Pons (tissue), 1 donor: ENCODE measurements around the gene EPHA2.
"Not testable (repeated sequence)": the region's sequence is repeated elsewhere in the genome, so short reads cannot be mapped to it uniquely, and the experiment has no call there.

ENCODE experiments used
- DNase-seq: peaks from one replicate; pipeline ENCODE4 v3.0.0-alpha.2; 2016; ENCODE audit warnings: low spot score

Gene EPHA2

DNA sequence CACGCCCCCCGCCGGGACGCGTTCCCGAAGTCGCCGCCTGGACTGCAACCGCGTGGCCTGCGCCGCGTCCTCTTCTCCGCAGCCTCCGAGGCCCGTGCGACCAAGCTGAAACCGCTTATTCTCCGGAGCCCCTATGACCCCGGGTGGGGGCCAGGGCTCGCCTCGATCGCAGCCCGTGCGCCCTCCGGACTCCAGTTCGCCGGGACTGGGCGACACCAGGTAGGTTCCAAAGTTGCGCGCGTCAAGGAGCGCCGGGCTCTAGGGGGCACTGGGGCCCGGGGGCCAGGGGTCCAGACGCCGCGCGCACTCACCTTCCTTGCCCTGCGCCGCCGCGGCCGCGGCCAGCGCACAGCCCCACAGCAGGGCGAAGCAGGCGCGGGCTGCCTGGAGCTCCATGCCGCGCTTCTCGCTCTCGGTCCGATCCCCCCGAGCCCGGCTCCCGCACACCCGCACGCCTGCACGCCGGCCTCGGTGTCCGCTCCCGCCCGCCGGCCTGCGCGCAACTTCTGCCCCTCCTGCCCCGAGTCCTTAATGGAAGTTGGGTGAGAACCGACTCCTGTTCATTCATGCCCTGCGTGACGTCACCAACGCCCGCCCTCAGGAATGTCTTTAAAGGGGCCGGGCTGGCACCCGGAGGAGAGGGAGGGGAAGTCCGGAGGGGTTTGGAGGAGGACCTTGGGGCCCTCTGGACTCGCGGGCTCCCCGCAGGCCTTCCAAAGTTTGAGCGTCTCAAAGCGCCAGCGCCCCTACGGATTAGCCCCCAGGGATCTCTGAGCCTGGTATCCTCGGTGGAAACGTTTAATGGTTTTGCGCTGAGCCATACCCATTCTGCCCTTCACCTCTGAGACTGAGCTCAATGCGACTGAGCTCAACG lies at the start of gene EPHA2:
Gene EPHA2, minus strand, starts transcription at position 533 of the 874 bp plus-strand sequence. Its CDS starts 137 bp downstream, at position 396.
- peak; percentile 74 for DNase-seq

DNA sequence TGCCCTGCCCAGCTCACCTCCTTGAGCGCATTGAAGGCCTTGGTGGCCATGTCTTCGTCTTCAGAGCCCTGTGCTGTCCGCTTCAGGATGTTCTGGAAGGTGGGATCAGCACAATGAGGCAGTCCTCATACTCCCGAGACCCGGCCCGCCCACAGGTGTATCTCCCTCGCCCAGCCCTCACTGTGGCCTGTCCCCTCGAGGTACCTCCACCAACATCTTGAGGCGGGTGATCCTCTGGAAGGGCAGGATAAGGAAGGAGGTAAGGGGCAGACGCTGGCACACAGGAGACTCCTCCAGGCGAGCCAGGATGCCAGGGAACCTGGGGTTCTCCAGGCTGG lies 49.4 kb upstream of the EPHA2 start:
- no peak for DNase-seq

DNA sequence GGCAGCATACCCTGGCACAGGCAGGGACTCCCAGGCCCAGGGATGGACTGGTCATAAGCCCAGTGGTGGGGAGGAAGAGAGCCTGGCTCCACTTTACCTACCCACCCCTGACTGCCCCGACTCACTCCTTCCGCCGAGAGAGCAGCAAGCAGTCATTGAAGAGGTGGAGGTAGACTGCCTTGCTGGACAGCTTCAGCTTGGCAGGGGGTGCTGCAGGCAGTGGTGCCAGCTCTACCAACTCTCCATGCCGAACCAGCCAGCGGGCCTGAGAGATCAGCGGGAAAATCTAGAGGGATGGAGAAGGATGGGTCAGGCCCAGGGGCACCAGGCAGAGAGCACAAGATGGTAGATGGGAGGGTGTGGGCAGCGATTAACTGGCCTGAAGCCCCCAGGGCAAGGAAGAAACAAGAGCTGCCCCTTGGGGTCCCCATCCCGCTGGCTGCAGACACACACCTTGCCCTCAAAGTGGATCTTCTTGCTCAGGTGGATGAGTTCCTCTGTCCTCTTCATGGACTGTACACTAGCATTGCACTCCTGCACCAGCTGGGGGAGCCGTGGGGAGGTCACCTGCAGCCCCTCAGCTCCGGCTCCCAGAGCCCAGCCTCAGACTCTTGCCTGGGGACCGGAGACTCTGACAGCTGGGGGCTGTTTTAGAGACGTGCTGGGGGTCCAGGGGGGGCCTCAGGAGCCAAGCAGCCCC lies 48.9 kb upstream of the EPHA2 start:
- DNase-seq: no peak

DNA sequence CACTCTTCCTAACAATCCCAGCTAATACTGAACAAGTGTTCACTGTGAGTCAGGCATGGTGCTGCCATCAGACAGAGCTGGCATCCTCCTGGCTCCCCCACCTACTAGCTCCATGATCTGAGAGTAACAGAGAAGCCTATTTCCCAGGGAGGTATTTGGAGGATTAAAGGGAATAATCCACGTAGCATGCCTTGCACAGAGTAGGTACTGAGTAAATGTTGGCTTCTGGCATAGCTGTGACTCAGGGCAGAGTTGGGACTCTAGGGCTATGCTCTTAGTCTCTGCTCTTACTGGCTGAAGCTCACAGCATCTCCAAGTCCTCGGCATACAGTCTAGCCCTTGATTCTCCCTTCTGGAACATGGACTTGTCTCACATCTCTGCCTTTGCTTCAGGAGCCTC lies 48.3 kb upstream of the EPHA2 start:
- no peak for DNase-seq

DNA sequence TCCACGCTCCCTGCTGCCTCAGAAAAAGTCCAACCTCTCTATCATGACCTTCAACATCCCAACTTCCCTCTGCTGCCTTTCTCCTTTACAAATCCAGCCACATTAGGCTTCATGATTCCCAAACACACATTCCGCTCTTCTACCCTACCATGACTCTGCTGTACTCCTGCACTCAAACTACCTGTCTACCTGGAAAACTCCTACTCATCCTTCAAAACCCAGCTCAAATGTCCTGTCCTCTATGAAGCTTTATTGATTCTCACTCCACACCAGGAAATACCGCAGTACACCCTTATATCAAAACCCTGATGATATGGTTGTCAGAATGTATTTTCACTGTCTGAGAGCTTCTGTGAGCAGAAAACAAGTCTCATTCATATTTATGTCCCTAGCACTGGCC lies 47.7 kb upstream of the EPHA2 start:
- no peak for DNase-seq

DNA sequence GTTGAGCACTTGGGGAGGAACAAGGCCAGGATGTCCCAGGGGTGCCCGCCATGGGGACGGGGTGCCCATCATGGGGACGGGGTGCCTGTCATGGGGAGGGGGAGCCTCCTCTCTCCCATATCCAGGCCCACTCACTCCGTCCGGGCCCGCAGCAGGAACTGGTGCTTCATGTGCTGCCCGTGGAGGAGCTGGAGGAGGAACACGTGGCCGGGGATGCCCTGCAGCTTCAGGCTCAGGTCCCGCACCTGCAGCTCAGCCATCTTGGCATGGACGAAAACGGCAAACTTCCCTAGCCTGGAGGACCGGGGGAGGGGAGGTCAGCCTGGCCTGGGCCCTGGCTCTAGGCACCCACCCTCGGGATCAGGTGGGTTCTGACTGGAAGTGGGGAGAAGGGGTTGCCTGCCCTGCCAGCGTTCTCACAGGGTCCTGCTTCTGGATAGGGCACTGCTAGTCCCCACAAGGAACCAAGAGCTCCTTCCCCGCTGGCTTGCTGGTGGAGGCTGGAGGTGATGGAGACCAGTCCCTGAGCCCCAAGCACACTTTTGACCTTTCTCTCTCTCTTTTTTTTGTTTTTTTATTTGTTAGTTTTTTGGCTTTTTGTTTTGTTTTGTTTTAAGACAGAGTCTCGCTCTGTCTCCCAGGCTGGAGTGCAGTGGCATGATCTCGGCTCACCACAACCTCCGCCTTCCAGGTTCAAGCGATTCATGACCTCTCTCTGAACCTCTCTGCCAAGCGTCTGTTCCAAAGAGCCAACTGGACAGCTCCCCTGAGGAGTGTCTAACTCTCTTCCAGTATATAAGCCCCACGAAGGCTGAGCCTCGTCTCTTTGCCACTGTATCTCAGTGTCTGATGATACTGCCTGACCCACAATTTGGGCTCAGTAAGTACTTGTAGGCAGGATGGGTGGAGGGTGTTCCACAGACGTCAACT lies 46.7 kb upstream of the EPHA2 start:
- no peak for DNase-seq

DNA sequence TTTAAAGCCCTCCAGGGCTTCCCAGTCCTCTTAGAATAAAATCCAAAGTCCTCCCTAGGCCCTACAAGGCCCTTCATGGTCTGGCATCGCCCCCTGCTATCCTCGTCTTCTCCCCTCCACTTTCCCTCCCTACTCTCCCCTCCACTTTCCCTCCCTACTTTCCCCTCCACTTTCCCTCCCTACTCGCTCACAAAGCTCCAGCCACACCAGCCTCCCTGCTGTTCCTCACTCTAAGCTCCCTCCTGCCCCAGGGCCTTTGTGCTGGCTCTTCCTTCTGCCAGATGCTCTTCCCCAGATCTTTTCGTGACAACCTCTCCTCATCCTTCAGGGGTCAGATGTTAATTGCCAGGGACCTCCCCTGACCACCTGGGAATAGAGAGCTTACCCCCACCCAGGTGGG lies 43.8 kb upstream of the EPHA2 start:
- no peak for DNase-seq

DNA sequence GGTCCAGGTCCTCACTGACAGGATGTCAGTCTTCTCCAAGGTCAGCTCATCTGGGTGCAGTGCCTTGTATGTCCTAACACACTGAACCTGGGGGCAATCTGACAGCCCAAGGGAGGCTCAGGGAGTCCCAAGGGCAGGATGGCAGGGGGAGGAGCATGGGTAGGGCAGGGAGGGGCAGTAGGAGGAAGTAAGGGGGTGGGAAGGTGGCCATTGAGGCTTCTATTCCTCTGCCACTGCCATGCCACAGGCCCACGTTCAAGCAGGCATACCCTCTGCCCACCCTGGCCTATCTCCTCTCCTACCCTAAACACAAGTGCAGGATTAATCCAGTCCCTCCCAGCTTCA lies 43.3 kb upstream of the EPHA2 start:
- no peak for DNase-seq

DNA sequence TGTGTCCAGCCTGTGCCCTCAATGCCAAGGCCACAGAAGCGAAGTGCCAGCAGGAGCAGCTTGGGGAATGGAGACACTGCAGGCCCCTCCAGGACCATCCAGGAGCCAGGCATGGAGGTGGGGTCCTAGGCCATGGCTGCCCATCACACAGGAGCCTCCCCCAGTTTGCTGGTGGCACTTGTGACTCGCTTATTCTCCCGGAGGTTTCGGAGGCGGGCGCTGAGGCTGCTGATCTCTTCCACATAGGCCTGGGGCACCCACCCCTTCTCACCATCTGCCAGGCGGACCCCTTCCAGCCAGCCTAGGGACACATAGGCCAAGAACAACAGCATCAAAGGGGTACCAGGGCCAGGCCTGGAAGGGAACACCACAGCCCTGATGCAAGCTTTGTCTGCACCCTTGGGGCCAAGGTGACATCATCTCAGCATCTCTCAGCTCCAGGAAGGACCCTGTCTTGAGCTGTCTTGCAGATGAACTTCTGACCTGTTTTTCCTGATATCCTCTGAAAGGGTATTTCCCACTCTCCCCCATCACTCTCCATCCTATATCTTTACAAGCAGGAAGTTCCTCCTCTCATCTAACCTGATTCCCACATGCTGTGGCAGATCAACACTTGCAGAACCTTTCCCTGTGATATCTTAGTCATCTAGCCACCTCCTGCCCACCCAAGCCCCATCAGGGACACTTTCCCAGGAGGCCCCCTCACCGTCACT lies 42.7 kb upstream of the EPHA2 start:
- DNase-seq: no peak

DNA sequence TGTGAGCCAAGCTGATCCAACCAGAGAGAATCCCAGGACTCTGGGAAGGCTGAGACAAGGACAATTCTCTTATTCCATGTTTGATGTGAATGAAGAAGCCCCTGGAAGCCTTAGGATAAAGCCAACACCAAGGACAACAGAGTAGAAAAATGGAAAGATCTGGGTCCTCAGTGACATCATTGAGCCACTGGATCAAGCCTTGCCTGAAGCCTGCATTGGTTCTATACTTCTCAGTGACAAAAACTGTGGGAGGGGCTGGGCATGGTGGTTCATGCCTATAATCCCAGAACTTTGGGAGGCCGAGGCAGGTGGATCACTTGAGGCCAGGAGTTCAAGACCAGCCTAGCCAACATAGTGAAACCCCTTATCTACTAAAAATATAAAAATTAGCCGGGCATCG lies 41.0 kb upstream of the EPHA2 start:
- DNase-seq: no peak

DNA sequence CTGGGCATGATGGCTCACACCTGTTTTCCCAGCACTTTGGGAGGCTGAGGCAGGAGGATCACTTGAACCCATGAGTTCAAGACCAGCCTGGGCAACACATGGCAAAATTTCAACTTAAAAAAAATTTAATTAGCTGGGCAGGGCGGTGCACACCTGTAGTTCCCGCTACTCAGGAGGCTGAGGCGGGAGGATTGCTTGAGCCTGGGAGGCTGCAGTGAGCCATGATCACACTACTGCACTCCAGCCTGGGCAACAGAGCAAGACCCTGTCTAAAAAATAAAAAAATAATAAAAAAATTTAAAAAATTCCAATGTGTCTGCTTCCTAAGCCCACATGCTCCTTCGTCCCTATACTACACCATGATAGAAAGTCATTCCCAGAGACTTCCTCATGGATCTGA lies 40.3 kb upstream of the EPHA2 start:
- not testable (repeated sequence) for DNase-seq

DNA sequence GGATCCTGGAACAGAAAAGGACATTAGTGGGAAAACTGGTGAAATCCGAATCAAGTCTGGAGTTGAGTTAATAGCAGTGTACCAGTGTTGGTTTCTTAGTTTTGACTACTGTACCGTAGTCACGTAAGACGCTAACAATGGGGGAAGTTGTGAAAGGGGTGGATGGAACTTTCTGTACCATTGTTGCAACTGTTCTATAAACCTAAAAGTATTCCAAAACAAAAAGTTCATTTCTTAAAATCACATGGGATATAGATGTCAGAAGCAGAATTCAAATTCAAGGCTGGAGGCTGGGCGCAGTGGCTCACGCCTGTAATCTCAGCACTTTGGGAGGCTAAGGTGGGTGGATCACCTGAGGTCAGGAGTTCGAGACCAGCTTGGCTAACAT lies 39.6 kb upstream of the EPHA2 start:
- DNase-seq: no peak

DNA sequence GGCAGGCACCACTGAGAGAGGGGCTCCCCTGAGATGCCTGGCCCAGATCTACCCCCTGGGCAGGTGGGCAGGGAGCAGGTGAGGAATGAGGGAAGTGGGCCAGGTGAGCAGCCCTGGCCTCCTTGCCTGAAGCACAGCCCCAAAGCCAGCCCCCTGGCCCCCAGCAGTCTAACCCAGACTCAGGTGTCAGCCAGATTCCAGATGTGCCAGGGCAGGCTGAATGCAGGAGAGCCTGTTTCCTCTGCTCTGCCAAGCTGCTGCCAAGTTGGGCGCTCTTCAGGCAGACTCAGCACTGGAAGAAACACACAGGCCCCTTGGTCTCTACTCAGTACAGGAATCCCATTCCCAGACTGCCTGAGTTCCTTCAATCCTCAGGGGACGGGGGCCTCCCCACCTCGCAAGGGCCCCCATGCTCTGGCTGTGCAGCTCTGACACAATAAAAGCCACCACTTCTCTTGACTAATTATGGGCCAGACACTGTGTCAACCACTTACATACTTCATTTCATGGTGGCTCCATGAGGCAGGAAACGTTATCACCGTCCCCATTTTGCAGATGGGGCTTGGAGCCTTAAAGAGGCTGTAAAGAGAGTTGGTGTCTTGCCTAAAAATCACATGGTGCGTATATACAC lies 36.2 kb upstream of the EPHA2 start:
- DNase-seq: no peak

DNA sequence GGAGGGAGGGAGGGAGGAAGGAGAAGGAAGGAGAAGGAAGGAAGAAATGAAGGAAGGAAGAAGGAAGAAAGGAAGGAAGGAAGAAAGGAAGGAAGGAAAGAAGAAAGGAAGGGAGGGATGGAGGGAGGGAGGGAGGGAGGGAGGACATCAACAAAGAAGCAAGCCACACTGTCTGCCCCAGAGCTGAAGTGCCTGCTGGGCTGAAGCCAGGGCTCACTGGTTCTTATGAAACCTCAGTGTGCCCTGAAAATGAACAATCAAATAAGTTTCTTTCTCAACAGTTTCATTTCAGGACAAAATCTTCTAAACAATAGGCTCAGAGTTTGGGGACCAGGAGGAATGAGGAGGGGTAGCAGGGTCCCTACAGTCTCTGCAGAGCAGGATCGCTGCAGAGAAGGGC lies 35.4 kb upstream of the EPHA2 start:
- no peak for DNase-seq

DNA sequence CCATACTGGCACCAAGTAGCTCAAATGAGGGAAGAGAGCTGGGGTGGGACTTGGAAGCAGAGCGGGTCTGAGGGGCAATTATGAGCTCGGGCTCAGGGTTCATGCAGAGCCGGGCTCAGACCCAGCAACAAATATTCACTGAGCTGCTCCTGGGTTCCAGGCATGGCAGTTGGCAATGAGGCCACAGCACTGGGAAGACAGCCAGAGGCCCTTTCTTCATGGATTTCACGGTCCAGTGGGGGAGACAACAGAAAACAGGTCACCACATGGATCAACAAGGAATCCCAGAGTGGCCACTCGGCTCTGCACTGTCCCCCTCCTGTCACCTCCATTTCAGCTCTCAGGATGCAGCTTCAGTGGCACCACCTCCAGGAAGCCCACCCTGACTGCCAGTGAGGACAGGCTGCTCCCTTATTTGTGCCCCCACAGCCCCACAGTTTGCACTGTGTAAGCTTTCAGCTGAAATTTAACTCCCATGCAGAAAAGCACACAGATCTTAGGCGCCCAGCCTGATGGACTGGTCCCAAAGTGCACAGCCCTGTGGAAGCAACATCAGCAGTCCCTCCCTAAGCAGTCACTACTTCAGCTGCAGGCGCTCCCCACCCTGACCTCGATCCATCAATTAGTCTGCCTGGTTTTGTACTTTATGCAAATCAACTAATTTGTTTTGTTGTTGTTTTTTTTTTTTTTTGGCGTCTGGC lies 34.2 kb upstream of the EPHA2 start:
- DNase-seq: peak; percentile 49

DNA sequence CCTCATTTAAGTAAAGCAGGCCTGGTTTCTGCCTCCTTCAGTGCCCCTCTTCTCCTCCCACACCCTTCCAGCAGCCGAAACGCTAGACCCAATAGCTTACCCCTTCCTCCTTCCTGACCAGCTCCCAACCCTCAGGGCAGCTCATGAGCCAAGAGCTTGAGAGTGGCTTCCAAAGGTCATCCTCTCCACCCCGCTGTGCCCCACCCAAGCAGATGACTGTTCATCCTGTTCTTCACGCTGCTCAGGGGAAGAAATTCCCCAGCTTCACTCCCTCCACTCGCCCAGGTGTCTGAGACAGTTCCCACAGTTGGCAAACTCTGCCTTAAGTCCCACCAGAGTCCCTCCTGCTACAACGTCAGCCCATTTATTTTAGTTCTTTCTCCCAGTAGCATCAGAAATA lies 33.1 kb upstream of the EPHA2 start:
- DNase-seq: no peak

DNA sequence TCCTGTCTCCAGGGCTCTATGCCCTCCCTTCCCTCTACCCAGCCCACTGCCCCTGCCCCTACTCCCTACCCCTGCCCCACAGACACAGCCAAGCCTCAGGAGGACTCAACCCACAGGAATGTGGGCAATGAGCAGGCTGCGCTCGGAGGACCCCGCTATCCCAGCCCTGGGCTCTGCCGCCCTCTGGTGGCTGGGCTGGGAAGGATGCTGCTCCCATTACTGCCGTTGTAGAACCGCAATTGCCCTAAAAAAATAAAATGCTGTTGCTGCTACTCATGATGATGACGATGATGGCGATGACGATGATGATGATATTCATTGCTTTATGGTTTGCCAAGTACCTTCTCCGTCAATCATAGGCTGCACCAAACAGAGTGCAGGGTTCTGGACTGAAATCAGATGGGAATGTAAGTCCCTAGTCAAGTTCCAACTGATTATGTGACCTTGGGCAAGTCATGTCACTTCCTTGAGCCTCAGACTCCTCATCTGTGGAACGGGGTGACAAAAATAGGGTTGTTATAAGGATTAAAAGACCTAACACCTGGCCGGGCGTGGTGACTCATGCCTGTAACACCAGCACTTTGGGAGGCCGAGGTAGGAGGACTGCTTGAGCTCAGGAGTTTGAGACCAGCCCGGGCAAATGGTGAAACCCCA lies 32.0 kb upstream of the EPHA2 start:
- DNase-seq: no peak

DNA sequence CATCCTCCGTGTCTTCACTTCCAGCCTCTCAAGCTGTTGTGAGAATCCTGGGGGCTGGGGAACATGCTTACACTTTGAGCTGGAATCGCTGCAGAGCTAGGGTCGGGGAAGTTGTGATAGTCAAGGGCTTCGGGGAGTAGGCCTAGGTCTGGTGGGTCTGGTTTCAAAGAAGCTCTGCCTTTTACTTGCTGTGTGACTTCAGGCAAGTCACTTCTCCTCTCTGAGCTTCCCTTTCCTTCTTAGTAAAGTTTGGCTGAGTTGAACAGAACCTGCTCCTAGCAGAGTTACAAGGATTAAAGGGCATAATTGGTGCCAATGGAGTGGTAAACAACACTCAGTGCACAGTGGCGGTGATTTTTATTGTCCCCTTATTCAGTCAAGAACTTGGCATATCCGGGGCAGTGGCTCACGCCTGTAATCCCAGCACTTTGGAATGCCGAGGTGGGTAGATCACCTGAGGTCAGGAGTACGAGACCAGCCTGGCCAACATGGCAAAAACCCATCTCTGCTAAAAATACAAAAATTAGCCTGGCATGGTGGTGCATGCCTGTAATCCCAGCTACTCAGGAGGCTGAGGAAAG lies 30.9 kb upstream of the EPHA2 start:
- DNase-seq: no peak

DNA sequence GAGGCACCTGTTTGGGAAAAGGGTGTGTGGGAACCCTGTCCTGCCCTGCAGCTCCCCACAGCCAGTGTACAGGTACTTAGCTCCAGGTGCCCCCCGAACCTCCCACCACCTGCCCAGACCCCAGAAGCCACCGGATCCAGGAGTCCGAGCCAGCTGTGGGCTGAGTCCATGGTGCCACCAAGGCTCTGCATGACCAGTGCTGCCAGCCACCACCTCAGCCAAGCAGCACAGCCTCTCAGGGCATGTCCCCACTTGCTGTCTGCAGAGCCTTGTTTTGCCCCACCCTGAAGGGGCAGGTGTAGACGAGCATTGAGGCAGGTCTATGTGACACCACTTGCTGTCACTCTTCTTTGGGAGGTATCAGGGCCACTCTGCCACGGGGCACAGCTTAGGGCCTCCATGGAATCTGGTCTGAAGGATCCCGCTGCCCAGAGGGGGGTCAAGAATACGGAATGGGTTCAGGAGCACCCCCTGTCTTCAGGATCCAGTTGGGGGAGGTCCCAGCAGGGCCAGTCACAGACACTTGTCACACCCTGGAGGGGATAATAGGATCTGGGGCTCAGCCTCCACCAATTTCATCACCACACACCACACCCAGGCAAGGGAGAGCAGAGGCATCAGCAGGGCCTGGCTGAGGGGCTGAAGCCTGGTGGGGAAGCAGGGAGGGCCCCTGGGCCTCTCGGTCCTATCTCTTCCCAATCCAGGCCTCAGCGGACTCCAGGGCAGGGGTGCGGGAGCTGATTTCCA lies 28.9 kb upstream of the EPHA2 start:
- DNase-seq: no peak
